Panc1 (cell line): ENCODE results near the gene CAVIN3.

Experiments used
- CTCF ChIP-seq: fragments of 450-650 bp; IDR thresholded peaks from 2 replicates; pipeline ENCODE4 v1.5.1; 2017; ENCODE audit warnings: mild to moderate bottlenecking
- POLR2AphosphoS5 ChIP-seq: IDR thresholded peaks from 2 replicates; pipeline ENCODE4 v1.6.1; 2012; ENCODE audit warnings: mild to moderate bottlenecking, low read depth, low read length, moderate library complexity
- REST ChIP-seq, 2 experiments: IDR thresholded peaks; 2 replicates each; pipeline ENCODE4 v1.6.1; 2011 to 2012; ENCODE audit warnings: low read depth in 2 of 2, control low read depth in 1 of 2, low read length in 1 of 2, mild to moderate bottlenecking in 1 of 2, moderate library complexity in 1 of 2; ENCODE audit not compliant: insufficient read depth in 1 of 2
- TCF7L2 ChIP-seq: IDR thresholded peaks from 2 replicates; pipeline ENCODE4 v1.6.1; 2011; ENCODE audit warnings: mild to moderate bottlenecking, low read depth, low read length, inconsistent platforms

DNA sequence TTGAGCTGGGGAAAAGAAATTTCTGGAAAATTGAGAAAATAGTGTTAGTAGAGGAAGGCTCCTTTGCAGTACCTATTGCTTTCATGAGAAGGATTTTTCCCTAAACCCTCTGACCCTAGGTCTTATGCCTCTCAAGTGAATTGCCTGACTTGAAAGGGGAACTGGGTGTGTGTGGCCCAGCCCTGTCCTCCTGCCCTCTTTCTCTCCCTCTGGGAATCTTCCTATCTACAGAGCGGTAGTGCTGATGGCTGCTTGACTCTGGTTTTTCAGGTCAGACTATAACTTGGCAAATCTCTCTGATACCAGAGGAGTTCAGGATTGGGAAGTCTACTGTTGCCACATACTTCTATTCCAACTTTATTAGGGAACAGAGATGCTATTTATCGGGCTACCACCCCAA is 19.2 kb downstream of the CAVIN3 start:
- TF ChIP-seq CTCF, result no peak
- no peak for TF ChIP-seq POLR2AphosphoS5
- no peak for TF ChIP-seq REST (IDR thresholded peaks at IDR 0.05; ENCODE audit: insufficient read depth in 1 of 2, low read depth in 2 of 2, low read length in 1 of 2)
- no peak for TF ChIP-seq TCF7L2
